Endometrial microvascular endothelial cells (primary cell): Measurements from ENCODE around the gene PBX3. TPM values are rescaled to one million over a fixed set of nuclear protein-coding genes. Genes with fewer than 3 reads are reported as not detected.
"Not testable (repeated sequence)": the region's sequence is repeated elsewhere in the genome, so short reads cannot be mapped to it uniquely, and the experiment has no call there.

Experiments used
- in situ Hi-C: cut with HindIII; loops from 2 replicates; pipeline ENCODE4 v1.10.0; 2017; ENCODE audit warnings: low sequenced_read_pairs, low pct_unique_long_range_greater_than_20kb; ENCODE audit errors: inconsistent ontology term
- total RNA-seq: library from RNA; depleted of rRNA; stranded (reverse); fragments of >200 nt; gene quantifications from one replicate; pipeline ENCODE4 v1.2.3, GENCODE V29; 2015; ENCODE audit errors: inconsistent ontology term

PBX3 gene
- total RNA-seq, 1 donor from 2014 or later: 18.5 TPM

DNA sequence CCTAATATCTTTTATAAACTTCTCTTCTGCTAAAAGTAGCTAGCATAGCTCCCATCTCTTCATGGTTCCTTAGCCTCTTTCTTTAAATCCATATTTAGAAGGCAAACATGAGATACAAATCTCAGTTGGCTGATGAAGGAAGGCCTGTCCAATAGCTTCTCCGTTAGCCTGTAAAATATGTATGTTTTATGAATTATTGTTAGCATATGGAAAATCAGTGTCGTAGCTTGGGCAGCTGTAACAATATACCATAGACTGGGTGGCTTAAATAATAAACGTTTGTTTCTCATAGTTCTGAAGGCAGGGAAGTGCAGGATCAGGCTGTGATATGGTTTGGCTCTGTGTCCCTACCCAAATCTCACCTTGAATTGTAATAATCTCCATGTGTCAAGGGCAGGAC is 63.8 kb downstream of the PBX3 start:
- in situ Hi-C loops: no loop called here

- in situ Hi-C loops: no loop called here
Observed at GRCh38 chr9:125812403-125812802, 65.2 kb downstream of the PBX3 start.

DNA sequence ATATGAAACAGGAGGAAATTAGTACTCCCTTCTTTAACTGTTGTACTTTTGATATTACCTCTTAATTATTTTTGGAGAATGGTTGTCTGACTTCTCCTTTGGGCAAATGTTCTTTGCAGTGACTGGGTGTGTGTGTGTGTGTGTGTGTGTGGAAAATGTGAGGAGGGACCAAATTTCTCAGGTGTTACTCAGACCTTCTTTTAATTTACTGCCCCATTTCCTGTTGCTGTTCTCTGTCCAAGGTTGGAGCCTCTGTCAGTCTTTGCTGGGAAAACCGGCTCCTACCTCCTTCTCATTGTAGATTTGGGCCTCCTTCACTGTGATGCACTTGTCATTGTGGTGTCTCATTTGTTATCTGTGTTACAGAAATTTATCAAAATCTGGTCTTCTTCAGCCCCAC is 68.4 kb downstream of the PBX3 start:
- in situ Hi-C loops: no loop called here

DNA sequence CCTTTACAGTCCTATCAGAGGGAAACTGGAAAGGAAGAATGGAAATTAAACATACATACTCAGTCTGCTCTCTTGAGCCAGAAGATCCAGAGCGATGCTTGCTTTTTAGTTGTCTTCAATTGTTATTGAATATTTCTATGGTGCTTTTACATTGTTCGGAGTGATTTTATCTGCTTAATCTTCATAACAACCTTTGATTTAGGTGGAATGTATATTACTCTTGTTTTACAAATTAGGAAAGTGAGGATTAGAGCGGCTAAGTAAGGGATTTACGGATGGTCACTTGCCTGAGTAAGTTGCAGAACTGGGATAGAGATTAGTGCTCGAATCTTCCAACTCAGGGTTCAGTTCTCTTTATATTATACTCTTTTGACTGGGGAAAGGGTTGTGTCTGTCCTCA is 69.1 kb downstream of the PBX3 start:
- in situ Hi-C loops: no loop called here

GRCh38 chr9:125820100-125820804 is 73.1 kb downstream of the PBX3 start:
- in situ Hi-C loops: no loop called here

DNA sequence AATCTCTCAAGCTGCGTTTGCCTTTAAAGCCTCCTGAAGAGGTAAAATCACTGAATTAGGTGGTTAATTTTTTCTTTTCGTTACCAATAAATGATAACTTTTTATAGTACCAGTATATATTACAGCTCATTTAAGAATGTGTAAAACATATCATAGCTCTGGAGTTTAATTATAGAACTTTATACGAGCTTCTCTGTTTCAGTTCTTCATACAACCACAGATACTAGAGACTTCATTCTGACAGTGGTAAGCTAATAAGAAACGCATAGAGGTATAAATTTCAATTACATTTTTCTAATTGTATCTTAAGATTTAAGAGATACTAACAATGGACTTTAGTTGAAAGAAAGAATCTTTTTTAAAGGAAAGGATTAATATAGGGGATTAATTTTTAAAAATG is 73.9 kb downstream of the PBX3 start:
- in situ Hi-C loops: no loop called here

GRCh38 chr9:125822160-125822559 is 75.0 kb downstream of the PBX3 start:
- in situ Hi-C loops: no loop called here

- in situ Hi-C loops: no loop called here
Observed at GRCh38 chr9:125822902-125823301, 75.7 kb downstream of the PBX3 start.

- in situ Hi-C loops: not testable (repeated sequence)
Observed at GRCh38 chr9:125823874-125824406, 76.8 kb downstream of the PBX3 start.

DNA sequence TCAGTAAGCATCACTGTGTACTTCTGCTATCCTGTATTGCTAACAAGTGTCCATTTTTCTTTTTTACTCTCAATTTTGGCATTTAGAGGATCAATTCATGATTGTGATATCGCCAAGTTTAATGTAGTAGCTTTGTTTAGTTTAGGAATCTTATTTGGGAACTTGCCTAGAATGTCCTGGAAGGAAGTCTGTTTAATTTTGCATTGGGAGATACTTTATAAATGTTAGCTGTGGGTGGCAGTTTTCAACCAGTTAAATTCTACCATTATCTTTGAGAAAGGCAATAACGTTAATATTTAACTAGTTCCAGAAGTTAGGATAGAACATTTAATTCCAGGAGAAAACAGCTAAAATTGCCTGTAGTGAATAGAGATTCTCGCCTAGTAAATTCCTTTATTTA is 78.6 kb downstream of the PBX3 start:
- in situ Hi-C loops: no loop called here

DNA sequence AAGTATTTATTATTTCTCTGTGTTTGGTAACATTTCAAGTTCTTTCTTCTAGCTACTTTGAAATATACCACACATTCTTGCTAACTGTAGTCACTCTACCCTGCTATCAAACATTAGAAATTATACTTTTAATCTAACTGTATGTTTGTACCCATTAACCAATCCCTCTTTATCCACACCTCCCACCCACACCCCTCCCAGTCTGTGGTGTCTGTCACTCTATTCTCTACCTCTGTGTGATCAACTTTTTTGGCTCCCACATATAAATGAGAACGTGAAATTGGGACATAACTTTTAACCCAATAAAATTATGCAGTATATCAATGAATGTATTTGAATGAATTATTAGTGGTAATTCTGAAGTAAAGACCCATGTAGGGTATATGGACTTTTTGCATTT is 79.7 kb downstream of the PBX3 start:
- in situ Hi-C loops: no loop called here

GRCh38 chr9:125829743-125830142 is 82.6 kb downstream of the PBX3 start:
- in situ Hi-C loops: no loop called here

GRCh38 chr9:125831054-125831453 is 83.9 kb downstream of the PBX3 start:
- in situ Hi-C loops: no loop called here

GRCh38 chr9:125831616-125832015 is 84.4 kb downstream of the PBX3 start:
- in situ Hi-C loops: no loop called here

DNA sequence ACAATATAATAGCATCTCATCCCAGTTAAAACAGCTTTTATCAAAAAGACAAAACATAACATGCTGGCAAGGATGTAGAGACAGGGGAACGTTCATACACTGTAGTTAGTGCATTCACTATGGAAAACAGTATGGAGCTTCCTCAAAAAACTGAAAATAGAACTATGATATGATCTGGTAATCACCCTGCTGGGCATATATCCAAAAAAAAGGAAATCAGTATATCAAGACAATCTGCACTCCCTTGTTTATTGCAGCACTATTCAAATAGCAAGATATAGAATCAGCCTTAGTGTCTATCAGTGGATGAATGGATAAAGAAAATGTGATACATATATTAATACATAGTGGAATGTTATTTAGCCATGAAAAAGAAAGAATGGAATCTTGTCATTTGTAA is 88.5 kb downstream of the PBX3 start:
- in situ Hi-C loops: no loop called here

GRCh38 chr9:125839317-125839716 is 92.1 kb downstream of the PBX3 start:
- in situ Hi-C loops: no loop called here

DNA sequence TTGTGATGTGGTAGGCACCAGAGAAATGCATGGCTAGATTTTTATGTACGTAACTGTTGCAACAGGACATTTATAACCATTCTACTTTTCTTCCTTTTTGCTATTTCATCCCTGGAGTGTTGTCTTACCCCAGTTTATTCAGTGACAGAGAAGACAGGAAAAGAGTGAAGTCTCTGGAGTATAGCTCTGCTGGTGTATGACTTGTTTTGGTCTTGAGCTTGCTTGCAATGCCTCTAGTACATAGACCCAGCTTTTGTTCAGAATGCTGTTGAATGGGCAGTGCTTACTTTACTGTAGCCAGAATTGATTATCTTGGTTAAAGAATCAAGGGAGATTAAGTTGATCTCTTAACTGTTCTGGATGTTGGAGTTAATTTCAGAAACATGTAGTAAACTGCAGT is 94.3 kb downstream of the PBX3 start:
- in situ Hi-C loops: no loop called here

DNA sequence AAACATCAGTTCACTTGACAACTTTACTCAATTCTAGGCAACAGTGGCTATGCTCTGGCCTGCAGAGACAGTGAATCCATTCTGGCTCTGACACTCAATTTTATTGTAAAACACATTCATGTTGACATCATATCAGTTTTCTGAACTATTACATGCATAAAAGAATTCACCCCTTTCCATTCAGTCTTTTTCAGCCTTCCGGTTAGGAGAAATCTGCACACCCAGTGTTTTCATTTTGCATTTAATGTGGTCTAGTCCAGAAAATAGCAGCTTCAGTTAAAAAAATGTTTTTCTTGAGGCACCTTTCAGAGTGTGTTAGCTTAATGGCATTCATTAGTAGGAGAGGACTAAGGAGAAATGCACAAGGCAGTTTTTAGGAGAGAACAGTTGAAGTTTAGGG is 95.1 kb downstream of the PBX3 start:
- in situ Hi-C loops: no loop called here

DNA sequence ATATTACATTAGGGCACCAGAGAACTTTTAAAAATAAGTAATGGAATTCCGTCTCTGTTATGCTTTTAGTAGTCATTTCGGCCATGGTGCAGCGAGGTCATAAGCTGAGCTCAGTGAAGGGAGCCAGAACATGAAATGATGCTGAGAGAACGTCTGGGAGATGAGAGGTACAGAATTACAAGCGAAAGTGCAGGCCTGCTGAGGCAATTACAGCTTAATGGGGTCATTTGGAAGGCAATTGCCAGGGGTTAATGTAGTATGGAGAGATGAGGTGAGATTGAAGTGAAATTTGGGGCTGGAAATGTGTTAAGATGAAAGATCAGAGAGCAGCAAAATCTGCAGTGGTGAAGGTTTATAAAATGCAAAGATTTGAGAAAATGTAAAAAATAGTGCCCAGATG is 96.5 kb downstream of the PBX3 start:
- in situ Hi-C loops: no loop called here

- in situ Hi-C loops: no loop called here
Observed at GRCh38 chr9:125844611-125845010, 97.4 kb downstream of the PBX3 start.

DNA sequence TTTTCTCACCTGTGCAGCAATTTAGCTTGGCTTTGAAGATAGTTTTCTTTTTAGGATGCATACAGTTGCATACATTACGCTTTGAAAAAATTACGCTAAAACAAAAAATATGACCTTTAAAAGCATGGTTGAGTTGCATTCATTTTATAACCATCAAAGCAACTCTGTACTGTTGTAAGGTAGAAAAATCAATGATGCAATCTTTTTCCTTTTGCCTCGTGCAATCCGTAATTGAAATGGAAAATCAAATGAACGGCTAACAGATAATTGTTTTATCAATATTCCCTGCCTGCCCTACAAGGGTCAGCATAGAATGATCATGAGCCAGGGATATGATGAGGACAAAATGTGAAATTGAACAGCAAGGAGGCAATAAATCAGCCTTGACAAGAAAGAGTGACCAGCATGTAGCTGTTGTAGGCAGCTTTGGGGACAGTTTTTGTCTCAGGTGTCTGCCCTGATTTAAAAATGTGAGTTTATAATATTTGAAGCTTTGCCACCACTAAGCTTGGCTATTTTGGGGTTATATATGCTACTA is 98.2 kb downstream of the PBX3 start:
- in situ Hi-C loops: no loop called here
